GM19395 (cell line): ENCODE results near the gene KDM4B.
"Not testable (repeated sequence)": the region's sequence is repeated elsewhere in the genome, so short reads cannot be mapped to it uniquely, and the experiment has no call there.

Source experiments
- ATAC-seq: cut with Tn5 transposase; IDR thresholded peaks from one replicate; pipeline ENCODE4 v1.9.1; 2021; ENCODE audit warnings: mild to moderate bottlenecking, moderate library complexity; ENCODE audit not compliant: unreplicated experiment

Gene KDM4B

GRCh38 chr19:5147074-5147977 is 178.4 kb downstream of the KDM4B start:
- ATAC-seq = no peak

- ATAC-seq = no peak
These were observed 179.3 kb downstream of the KDM4B start for GRCh38 chr19:5147978-5148793.

- ATAC-seq = no peak
These were observed 179.9 kb downstream of the KDM4B start for GRCh38 chr19:5148794-5149190.

- ATAC-seq = no peak
These were observed 180.6 kb downstream of the KDM4B start for GRCh38 chr19:5149508-5149907.

GRCh38 chr19:5149932-5150901 is 181.3 kb downstream of the KDM4B start:
- no peak for ATAC-seq

- ATAC-seq = no peak
These were observed 182.2 kb downstream of the KDM4B start for GRCh38 chr19:5150902-5151741.

- ATAC-seq = no peak
These were observed 183.3 kb downstream of the KDM4B start for GRCh38 chr19:5152013-5152763.

GRCh38 chr19:5152767-5153532 is 184.0 kb downstream of the KDM4B start:
- no peak for ATAC-seq

GRCh38 chr19:5153601-5154128 is 184.8 kb downstream of the KDM4B start:
- ATAC-seq = no peak

GRCh38 chr19:5154129-5154798 is 185.4 kb downstream of the KDM4B start:
- ATAC-seq = no peak

GRCh38 chr19:5154799-5155426 is 186.0 kb downstream of the KDM4B start:
- ATAC-seq = no peak

GRCh38 chr19:5155586-5156210 is 186.8 kb downstream of the KDM4B start:
- no peak for ATAC-seq

- ATAC-seq = no peak
These were observed 187.5 kb downstream of the KDM4B start for GRCh38 chr19:5156231-5156986.

GRCh38 chr19:5157186-5157585 is 188.3 kb downstream of the KDM4B start:
- ATAC-seq = no peak

- not testable (repeated sequence) for ATAC-seq
These were observed 189.7 kb downstream of the KDM4B start for GRCh38 chr19:5158549-5159134.
